HG03175 (cell line): Measurements from ENCODE around the gene ANKS4B.
"Not testable (repeated sequence)": the region's sequence is repeated elsewhere in the genome, so short reads cannot be mapped to it uniquely, and the experiment has no call there.

Source experiments
- ATAC-seq: cut with Tn5 transposase; IDR thresholded peaks from one replicate; pipeline ENCODE4 v1.9.1; 2021; ENCODE audit warnings: mild to moderate bottlenecking, moderate library complexity; ENCODE audit not compliant: unreplicated experiment

ANKS4B gene, protein sequence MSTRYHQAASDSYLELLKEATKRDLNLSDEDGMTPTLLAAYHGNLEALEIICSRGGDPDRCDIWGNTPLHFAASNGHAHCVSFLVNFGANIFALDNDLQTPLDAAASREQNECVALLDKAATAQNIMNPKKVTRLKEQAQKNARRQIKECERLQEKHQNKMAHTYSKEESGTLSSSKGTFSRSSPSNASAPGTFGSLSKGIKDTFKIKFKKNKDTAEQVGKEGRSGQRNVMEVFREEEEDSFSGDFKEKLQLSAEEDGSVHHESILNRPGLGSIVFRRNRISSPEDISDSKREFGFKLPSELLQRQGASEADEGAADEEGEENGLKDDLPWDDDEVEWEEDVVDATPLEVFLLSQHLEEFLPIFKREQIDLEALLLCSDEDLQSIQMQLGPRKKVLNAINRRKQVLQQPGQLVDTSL

GRCh38 chr16:21233521-21234150 is at the start of gene ANKS4B:
Gene ANKS4B, plus strand, starts transcription at chr16:21233699. Its CDS starts 39 bp downstream, at chr16:21233738.
- no peak for ATAC-seq

GRCh38 chr16:21183995-21184394 is 49.5 kb upstream of the ANKS4B start:
- no peak for ATAC-seq

- no peak for ATAC-seq
Observed at GRCh38 chr16:21184834-21185233, 48.7 kb upstream of the ANKS4B start.

DNA sequence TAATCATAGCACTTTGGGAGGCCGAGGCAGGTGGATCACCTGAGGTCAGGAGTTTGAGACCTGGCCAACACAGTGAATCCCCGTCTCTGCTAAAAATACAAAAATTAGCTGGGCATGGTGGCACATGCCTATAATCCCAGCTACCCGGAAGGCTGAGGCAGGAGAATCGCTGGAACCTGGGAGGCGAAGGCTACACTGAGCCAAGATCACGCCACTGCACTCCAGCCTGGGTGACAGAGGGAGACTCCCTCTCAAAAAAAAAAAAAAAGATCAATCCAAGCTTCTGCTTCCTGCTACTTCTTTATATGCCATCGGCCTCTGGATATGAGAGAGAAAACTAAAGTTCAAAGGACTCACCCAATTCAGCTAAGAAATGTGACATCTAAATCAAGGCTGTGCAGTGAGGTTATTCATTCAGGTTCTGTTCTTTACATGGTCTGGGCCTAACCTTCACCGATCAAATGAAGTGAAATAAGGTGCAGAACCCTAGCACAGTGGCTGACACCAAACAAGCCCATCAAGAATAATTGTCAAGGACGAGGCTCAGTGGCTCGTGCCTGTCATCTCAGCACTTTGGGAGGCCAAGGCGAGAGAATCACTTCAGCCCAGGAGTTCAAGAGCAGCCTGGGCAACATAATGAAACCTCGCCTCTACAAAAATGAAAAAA is 47.7 kb upstream of the ANKS4B start:
- ATAC-seq: no peak

GRCh38 chr16:21186326-21186691 is 47.2 kb upstream of the ANKS4B start:
- no peak for ATAC-seq

- ATAC-seq: no peak
Observed at GRCh38 chr16:21189311-21189710, 44.2 kb upstream of the ANKS4B start.

GRCh38 chr16:21190013-21190412 is 43.5 kb upstream of the ANKS4B start:
- ATAC-seq: no peak

GRCh38 chr16:21190599-21190998 is 42.9 kb upstream of the ANKS4B start:
- no peak for ATAC-seq

GRCh38 chr16:21192991-21193390 is 40.5 kb upstream of the ANKS4B start:
- no peak for ATAC-seq

DNA sequence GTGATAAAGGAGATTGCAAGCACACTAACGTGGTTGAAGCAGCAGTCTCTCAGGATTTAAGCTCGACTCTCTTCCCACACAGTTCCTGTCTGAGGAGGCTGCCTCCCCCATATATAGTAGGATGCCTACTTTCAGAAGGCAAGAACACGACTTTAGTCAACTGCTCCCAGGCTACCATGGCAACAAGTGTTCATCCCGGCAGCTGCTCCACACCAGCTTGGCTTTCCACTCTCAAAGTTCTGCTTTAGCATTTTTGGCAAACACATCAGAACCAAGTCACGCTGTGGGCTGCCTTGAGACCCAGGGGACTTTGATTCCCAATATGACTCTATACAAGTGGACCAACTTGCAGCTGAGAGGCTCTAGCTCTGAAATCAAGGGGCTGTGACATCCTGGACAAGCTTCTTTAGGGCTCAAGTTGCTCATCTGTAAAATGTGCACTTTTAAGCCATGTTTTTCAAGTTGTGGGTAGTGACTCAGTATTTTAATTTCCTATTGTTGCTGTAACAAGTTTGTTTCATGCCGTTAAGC is 38.7 kb upstream of the ANKS4B start:
- ATAC-seq: no peak

DNA sequence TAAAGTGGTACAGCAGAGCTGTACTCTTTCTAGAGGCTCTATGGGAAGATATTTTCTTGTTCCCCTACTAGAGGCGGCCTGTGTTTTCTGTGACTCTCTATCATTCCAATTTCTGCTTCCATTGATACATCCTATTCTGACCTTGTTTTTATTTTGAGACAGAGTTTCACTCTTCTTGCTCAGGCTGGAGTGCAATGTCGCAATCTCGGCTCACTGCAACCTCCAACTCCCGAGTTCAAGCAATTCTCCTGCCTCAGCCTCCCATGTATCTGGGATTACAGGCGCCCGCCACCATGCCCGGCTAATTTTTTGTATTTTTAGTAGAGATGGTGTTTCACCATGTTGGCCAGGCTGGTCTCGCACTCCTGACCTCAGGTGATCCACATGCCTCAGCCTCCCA is 38.2 kb upstream of the ANKS4B start:
- not testable (repeated sequence) for ATAC-seq

DNA sequence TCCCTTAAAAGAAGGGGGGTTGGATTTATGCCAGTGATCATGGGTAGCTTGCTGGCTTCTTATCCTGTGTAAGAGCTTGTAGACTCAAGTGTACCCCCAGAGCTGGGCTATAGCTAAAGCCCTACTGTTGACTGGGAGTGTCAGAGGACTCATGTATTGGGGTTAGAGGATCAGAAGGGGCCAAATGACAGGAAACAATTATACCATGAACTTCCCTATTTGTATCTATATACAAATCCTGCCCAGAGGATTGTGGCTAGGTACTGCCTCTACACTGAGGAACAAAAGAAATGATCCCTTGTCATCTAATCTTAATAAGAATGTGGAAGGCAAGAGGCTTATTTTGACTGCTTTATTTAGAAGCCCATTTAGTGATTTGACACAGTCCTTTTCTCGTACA is 36.4 kb upstream of the ANKS4B start:
- no peak for ATAC-seq

DNA sequence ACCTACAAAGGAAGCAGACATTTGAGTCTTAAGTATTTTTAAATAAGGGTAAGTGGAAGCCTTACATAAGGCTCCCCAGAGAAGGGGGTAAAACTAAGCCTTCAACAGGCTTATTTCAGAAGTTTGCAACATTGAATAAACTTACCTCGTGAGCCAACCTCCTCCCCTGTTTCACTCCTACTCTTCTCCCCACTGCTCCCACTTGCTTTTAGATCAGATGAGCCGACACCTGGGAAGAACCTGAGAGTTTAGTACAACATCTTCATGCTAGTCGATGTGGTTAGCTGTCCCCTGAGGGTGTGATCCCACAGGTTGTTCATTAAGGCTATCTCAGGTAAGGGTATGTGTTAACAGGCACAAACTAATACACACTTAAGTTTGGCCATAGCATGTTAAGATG is 35.9 kb upstream of the ANKS4B start:
- ATAC-seq: no peak

DNA sequence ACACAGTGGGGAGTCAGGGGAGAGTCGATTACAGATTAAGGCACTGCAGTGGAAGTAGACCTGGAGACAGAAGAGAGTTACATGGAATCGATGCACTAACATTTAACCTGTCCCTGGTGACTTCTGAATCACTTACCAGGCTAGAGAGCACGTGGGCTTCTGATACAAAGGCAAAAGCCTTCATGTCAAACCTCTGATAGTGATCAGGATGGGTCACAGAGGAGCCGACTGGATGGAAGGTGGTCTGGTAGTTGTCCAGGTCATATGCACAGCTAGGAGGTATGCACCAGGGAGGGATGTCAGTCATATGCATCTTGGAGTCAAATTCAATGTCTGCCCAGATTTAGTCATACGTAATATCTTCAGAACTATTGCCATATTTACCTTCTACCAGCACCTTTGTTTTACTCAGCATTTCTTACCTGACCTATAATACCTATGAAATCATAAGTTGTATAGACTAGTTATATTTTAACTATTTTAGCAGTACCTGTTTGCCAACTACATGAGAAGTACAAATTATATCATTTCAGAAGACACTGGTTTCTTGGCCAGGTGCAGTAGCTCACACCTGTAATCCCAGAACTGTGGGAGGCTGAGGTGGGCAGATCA is 33.8 kb upstream of the ANKS4B start:
- ATAC-seq: no peak

- no peak for ATAC-seq
Observed at GRCh38 chr16:21203155-21203797, 30.2 kb upstream of the ANKS4B start.

DNA sequence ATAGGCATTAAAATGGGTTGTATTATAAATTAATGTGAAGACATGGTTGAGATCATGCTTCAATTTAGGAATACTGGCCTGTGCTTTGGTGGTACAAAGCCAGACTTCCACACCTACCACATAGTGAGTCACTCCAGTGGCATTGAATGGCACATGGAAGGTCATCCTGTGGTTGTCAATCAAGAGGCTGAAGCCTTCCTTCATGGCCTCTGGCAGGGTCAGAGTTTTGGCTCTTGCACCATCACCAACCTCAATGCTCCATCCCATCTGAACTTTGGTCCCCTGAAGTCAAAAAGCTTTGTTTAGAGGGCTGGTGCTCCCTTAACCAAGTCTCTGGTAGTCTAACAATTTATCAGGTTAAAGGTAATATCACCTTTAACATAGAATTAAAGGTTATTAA is 28.2 kb upstream of the ANKS4B start:
- ATAC-seq: no peak

- ATAC-seq: no peak
Observed at GRCh38 chr16:21206550-21206949, 26.9 kb upstream of the ANKS4B start.

GRCh38 chr16:21208446-21209230 is 24.9 kb upstream of the ANKS4B start:
- ATAC-seq: no peak

DNA sequence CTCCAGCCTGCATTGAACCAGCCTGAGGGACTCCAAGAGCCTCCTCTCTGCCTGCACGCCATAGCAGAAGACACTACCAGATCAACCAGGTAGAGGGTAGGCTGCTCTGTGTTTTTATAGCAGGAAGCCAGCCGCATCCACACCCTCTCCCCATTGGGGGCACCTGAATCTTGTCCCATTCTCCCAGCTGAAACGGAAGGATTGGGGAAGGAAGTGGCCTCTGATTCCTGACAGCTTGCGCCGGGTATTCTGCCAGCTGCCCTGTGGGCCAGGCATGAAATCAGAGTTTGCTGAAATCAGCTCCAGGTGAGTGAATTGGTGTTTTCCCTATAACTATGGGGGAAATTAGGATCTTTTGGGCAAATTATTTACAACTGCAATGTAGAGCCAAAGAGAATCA is 22.0 kb upstream of the ANKS4B start, which contains the start of gene ZP2:
TSS of gene ZP2 (minus strand) at position 89 of the 400 bp plus-strand sequence. CDS start at position 62, 27 bp downstream.
- no peak for ATAC-seq

DNA sequence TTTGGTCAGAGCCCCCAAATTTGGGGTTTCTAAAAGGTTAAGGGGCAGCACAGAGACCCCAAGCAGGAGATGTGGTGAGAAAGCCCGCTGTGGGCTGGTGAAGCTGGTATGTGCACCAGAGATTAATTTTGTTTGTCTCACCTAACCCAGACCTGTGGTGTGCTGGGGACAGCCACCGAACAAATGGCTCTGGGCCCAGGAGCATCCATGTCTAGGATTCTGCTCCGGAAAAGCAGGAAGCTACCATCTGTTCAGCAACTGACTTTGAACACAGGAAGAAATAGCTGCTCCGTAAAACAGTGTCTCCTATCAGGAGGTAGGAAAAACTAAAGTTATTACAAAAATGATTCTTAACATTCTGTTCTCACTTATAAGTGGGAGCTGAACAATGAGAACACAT is 19.4 kb upstream of the ANKS4B start:
- ATAC-seq: no peak
